Liver (tissue), 9 donors: ENCODE results near the gene C11orf68. TPM values are rescaled to one million over a fixed set of nuclear protein-coding genes. Genes with fewer than 3 reads are reported as not detected.
A peak's percentile ranks its signal among the peaks of the same experiment; 100 is the strongest.

Experiments
- DNase-seq: peaks from one replicate; pipeline ENCODE4 v3.0.0-alpha.2; 2017; ENCODE audit warnings: low spot score
- H3K27ac ChIP-seq, 2 donors: one replicate each; pipeline ENCODE4 v1.7.0; 2013; ENCODE audit warnings: inconsistent platforms in 2 of 2, low read length in 2 of 2, control low read depth in 1 of 2, low read depth in 1 of 2, mild to moderate bottlenecking in 1 of 2
- H3K27me3 ChIP-seq, 4 donors: one replicate each; pipeline versions ENCODE4 v1.6.1 to v1.7.0; 2013; ENCODE audit warnings: low read length in 3 of 4, inconsistent platforms in 1 of 4, mild to moderate bottlenecking in 1 of 4, moderate library complexity in 1 of 4; ENCODE audit not compliant: control insufficient read depth in 4 of 4, insufficient read depth in 4 of 4
- H3K36me3 ChIP-seq, 4 donors: one replicate each; pipeline versions ENCODE4 v1.6.1 to v1.7.0; 2013; ENCODE audit warnings: low read length in 3 of 4, mild to moderate bottlenecking in 3 of 4, low read depth in 1 of 4, moderate library complexity in 1 of 4; ENCODE audit not compliant: control insufficient read depth in 4 of 4, insufficient read depth in 3 of 4
- H3K4me1 ChIP-seq, 4 donors: one replicate each; pipeline versions ENCODE4 v1.6.1 to v1.7.0; 2013; ENCODE audit warnings: low read length in 3 of 4, mild to moderate bottlenecking in 3 of 4, moderate library complexity in 1 of 4; ENCODE audit not compliant: control insufficient read depth in 4 of 4, insufficient read depth in 4 of 4
- H3K4me3 ChIP-seq, 3 donors: one replicate each; pipeline versions ENCODE4 v1.6.1 to v1.7.0; 2013; ENCODE audit warnings: low read length in 3 of 3, control low read depth in 1 of 3, low read depth in 1 of 3, mild to moderate bottlenecking in 1 of 3
- H3K9ac ChIP-seq, 2 donors: one replicate each; pipeline ENCODE4 v1.7.0; 2013; ENCODE audit warnings: low read length in 2 of 2, mild to moderate bottlenecking in 2 of 2, moderate library complexity in 2 of 2, control low read depth in 1 of 2, low read depth in 1 of 2
- H3K9me3 ChIP-seq, 4 donors: one replicate each; pipeline versions ENCODE4 v1.6.1 to v1.7.0; 2013; ENCODE audit warnings: low read length in 3 of 4; ENCODE audit not compliant: control insufficient read depth in 4 of 4
- EGR1 ChIP-seq, 2 donors: IDR thresholded peaks; 2 replicates each; pipeline ENCODE4 v1.6.1; 2016 to 2018; ENCODE audit warnings: antibody characterized with exemption in 2 of 2, low read depth in 2 of 2
- FOXA1 ChIP-seq: IDR thresholded peaks from 2 replicates; pipeline ENCODE4 v1.6.1; 2016; ENCODE audit warnings: antibody characterized with exemption
- FOXA2 ChIP-seq: IDR thresholded peaks from 2 replicates; pipeline ENCODE4 v1.6.1; 2016; ENCODE audit warnings: antibody characterized with exemption
- GABPA ChIP-seq, 2 donors: IDR thresholded peaks in 1 of 2; conservative IDR thresholded peaks in 1 of 2; 2 replicates each; pipeline ENCODE4 v1.6.1; 2016; ENCODE audit warnings: antibody characterized with exemption in 2 of 2, mild to moderate bottlenecking in 1 of 2, moderate library complexity in 1 of 2
- HNF4A ChIP-seq, 2 donors: conservative IDR thresholded peaks; 2 replicates each; pipeline ENCODE4 v1.6.1; 2016; ENCODE audit warnings: antibody characterized with exemption in 2 of 2, mild to moderate bottlenecking in 2 of 2
- HNF4G ChIP-seq: IDR thresholded peaks from 2 replicates; pipeline ENCODE4 v1.6.1; 2016; ENCODE audit warnings: antibody characterized with exemption
- NR2F2 ChIP-seq: IDR thresholded peaks from 2 replicates; pipeline ENCODE4 v1.6.1; 2016; ENCODE audit warnings: antibody characterized with exemption
- RAD21 ChIP-seq, 2 donors: IDR thresholded peaks; 2 replicates each; pipeline ENCODE4 v1.6.1; 2016; ENCODE audit warnings: antibody characterized with exemption in 2 of 2, mild to moderate bottlenecking in 2 of 2
- RXRA ChIP-seq, 2 donors: IDR thresholded peaks; 2 replicates each; pipeline ENCODE4 v1.6.1; 2017 to 2018; ENCODE audit warnings: antibody characterized with exemption in 2 of 2, mild to moderate bottlenecking in 1 of 2
- SP1 ChIP-seq: IDR thresholded peaks from 2 replicates; pipeline ENCODE4 v1.6.1; 2018; ENCODE audit warnings: antibody characterized with exemption, mild to moderate bottlenecking
- YY1 ChIP-seq: IDR thresholded peaks from 2 replicates; pipeline ENCODE4 v1.6.1; 2016; ENCODE audit warnings: antibody characterized with exemption, mild to moderate bottlenecking
- WGBS: extraction: QIAGEN DNeasy Blood & Tissue Kit; methylation state at CpG from one replicate; pipeline ENCODE4 v1.1.7; 2013; 5-methylcytosine and 5-hydroxymethylcytosine counted together
- polyA plus RNA-seq, 2 donors: library from polyadenylated mRNA; stranded (reverse) in 1 of 2; unstranded in 1 of 2; fragments of 200-250 nt in 1 of 2; fragments of >200 nt in 1 of 2; fragmentation: Nextera tagmentation in 1 of 2; extraction: Ambion mirVana in 1 of 2; gene quantifications; one replicate each; pipeline versions ENCODE4 v1.2.1 to v1.2.3, GENCODE V29; 2013 to 2015
- total RNA-seq, 2 donors: library from RNA; depleted of rRNA; stranded (reverse); fragments of >200 nt; gene quantifications; one replicate each; pipeline ENCODE4 v1.2.3, GENCODE V29; 2014
- TF ChIP-seq, protein P1 (sequence below): IDR thresholded peaks from 2 replicates; pipeline ENCODE4 v1.6.1; 2016; ENCODE audit warnings: antibody characterized with exemption
- TF ChIP-seq, protein P2 (sequence below): IDR thresholded peaks from 2 replicates; pipeline ENCODE4 v1.6.1; 2016; ENCODE audit warnings: antibody characterized with exemption, mild to moderate bottlenecking
- TF ChIP-seq, protein P3 (sequence below): fragments of 150-350 bp; IDR thresholded peaks from 2 replicates; pipeline ENCODE4 v1.5.1; 2017; ENCODE audit warnings: improper control_type of control experiment, low read depth, low read length; ENCODE audit not compliant: missing input control
- TF ChIP-seq, protein P4 (sequence below): IDR thresholded peaks from 2 replicates; pipeline ENCODE4 v1.6.1; 2016; ENCODE audit warnings: antibody characterized with exemption
- donor health status: healthy.
- donor health status: healthy.
- donor health status: healthy.
- donor health status: healthy.
- donor health status: healthy.

Gene C11orf68
- total and polyA plus RNA-seq, 4 donors: 4.4 to 15.4 (median 11.2) TPM

DNA sequence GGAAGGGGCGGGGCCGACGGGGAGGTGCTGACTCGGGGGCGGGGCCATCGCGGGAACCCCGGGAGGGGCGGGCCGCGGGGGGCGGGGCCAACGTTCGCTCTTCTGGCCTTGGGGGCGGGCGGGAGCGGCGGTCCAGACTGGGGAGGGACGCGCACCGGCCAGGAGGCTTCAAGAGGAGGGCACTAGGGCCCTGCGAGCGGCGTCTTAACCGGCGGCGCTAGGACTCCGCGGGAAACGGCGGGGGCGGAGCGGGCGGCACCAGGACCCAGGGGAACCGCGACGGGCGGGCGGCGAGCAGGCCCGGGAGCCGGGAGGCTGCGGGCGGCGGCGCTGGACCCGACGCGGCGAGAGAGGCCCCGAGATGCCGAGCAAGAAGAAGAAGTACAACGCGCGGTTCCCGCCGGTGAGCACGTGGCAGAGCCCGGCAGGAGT is 295 bp upstream of the C11orf68 start, which contains the start of gene DRAP1:
Gene DRAP1 (plus strand): TSS at position 286 of the 432 bp plus-strand sequence. CDS start 76 bp downstream, at position 362.
- Histone ChIP-seq H3K4me3 (peak within 1 kb of the TSS; percentile 85 to 93 (median 86)), H3K27ac (peak within 1 kb of the TSS; percentile 68 to 82), H3K9ac (peak within 1 kb of the TSS; percentile 33 to 93), H3K4me1 (peaks cover 7 to 31% (median 21%) of the 10 kb centered on the region in 4 donors), H3K27me3 (no peaks in the 10 kb centered on the region), H3K36me3 (peaks cover 0 to 9% (median 4%) of the 10 kb centered on the region in 4 donors), H3K9me3 (no peaks in the 10 kb centered on the region)
- DNase-seq: peak; percentile 100
- 1% methylated on average over 59 of the region's 59 CpGs for WGBS
- TF ChIP-seq, protein P1, sequence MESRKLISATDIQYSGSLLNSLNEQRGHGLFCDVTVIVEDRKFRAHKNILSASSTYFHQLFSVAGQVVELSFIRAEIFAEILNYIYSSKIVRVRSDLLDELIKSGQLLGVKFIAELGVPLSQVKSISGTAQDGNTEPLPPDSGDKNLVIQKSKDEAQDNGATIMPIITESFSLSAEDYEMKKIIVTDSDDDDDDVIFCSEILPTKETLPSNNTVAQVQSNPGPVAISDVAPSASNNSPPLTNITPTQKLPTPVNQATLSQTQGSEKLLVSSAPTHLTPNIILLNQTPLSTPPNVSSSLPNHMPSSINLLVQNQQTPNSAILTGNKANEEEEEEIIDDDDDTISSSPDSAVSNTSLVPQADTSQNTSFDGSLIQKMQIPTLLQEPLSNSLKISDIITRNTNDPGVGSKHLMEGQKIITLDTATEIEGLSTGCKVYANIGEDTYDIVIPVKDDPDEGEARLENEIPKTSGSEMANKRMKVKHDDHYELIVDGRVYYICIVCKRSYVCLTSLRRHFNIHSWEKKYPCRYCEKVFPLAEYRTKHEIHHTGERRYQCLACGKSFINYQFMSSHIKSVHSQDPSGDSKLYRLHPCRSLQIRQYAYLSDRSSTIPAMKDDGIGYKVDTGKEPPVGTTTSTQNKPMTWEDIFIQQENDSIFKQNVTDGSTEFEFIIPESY: no peak
- peak; percentile 82 for TF ChIP-seq SP1
- TF ChIP-seq RXRA (IDR thresholded peaks at IDR 0.05): peak in 1 of 2 donors; percentile 16
- TF ChIP-seq, protein P2, sequence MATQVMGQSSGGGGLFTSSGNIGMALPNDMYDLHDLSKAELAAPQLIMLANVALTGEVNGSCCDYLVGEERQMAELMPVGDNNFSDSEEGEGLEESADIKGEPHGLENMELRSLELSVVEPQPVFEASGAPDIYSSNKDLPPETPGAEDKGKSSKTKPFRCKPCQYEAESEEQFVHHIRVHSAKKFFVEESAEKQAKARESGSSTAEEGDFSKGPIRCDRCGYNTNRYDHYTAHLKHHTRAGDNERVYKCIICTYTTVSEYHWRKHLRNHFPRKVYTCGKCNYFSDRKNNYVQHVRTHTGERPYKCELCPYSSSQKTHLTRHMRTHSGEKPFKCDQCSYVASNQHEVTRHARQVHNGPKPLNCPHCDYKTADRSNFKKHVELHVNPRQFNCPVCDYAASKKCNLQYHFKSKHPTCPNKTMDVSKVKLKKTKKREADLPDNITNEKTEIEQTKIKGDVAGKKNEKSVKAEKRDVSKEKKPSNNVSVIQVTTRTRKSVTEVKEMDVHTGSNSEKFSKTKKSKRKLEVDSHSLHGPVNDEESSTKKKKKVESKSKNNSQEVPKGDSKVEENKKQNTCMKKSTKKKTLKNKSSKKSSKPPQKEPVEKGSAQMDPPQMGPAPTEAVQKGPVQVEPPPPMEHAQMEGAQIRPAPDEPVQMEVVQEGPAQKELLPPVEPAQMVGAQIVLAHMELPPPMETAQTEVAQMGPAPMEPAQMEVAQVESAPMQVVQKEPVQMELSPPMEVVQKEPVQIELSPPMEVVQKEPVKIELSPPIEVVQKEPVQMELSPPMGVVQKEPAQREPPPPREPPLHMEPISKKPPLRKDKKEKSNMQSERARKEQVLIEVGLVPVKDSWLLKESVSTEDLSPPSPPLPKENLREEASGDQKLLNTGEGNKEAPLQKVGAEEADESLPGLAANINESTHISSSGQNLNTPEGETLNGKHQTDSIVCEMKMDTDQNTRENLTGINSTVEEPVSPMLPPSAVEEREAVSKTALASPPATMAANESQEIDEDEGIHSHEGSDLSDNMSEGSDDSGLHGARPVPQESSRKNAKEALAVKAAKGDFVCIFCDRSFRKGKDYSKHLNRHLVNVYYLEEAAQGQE: peak; percentile 36
- TF ChIP-seq FOXA1: peak; percentile 27
- peak; percentile 86 to 96 for TF ChIP-seq EGR1 (IDR thresholded peaks at IDR 0.05; ENCODE audit: low read depth in 2 of 2)
- TF ChIP-seq RAD21 (IDR thresholded peaks at IDR 0.05): peak in 1 of 2 donors; percentile 61
- peak in 1 of 2 donors; percentile 77 for TF ChIP-seq GABPA (IDR thresholded peaks at IDR 0.05 in 1 of 2, conservative IDR thresholded peaks at IDR 0.05 in 1 of 2)
- TF ChIP-seq YY1: no peak
- TF ChIP-seq HNF4A (conservative IDR thresholded peaks at IDR 0.05): peak; percentile 36 to 51

DNA sequence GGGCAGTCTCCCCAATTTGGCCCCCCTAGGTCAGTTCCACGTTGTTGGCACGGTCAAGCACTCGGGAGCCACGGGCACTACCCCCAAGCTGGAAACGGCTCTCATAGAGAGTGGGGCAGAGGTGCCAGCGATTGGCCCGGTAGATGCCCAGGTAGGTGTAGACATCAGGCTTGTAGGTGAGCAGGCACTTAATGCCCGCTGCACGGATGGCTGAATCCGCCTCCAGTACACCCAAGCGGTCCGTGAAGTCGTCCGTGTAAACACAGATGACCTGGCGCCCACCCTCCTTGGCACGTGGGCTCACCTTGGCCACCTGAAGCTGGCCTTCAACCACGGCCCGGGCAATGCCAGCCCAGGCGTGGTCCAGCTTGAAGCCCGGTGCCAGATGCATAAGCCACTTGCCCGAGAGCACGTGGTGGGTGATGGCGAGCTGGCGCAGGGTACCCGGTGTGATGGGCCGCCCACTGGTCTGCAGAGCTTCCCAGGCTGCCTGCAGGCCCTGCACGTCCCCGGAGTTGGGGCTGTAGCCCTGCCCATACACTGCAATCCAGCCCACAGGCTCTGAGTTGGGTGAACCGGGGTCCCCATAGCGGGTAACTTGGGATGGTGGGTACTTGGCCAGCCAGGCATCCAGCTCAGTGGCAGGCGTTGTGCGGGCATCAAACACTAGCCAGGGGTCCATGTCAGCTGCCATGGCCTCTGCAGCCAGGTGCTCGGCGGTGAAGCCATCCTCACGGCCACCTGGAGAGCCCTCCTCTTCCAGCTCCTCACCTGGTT is 1.2 kb downstream of the C11orf68 start:
- 90% methylated on average over 35 of the region's 35 CpGs for WGBS
- Histone ChIP-seq H3K27ac (no peak overlapping the region), H3K4me1 (peaks cover 7 to 31% (median 21%) of the 10 kb centered on the region in 4 donors), H3K36me3 (peaks cover 0 to 4% (median 1%) of the 10 kb centered on the region in 4 donors), H3K4me3 (peak overlapping the region; percentile 77 to 93 (median 85)), H3K9ac (peak overlapping the region in 1 of 2 donors; percentile 93), H3K27me3 (no peaks in the 10 kb centered on the region), H3K9me3 (no peaks in the 10 kb centered on the region)
- DNase-seq: no peak
- TF ChIP-seq, protein P1: no peak
- TF ChIP-seq RAD21 (IDR thresholded peaks at IDR 0.05) (no peak), FOXA2 (no peak), FOXA1 (no peak), GABPA (IDR thresholded peaks at IDR 0.05 in 1 of 2, conservative IDR thresholded peaks at IDR 0.05 in 1 of 2) (no peak), YY1 (no peak), NR2F2 (no peak), HNF4G (no peak), SP1 (no peak)
- TF ChIP-seq, protein P3, sequence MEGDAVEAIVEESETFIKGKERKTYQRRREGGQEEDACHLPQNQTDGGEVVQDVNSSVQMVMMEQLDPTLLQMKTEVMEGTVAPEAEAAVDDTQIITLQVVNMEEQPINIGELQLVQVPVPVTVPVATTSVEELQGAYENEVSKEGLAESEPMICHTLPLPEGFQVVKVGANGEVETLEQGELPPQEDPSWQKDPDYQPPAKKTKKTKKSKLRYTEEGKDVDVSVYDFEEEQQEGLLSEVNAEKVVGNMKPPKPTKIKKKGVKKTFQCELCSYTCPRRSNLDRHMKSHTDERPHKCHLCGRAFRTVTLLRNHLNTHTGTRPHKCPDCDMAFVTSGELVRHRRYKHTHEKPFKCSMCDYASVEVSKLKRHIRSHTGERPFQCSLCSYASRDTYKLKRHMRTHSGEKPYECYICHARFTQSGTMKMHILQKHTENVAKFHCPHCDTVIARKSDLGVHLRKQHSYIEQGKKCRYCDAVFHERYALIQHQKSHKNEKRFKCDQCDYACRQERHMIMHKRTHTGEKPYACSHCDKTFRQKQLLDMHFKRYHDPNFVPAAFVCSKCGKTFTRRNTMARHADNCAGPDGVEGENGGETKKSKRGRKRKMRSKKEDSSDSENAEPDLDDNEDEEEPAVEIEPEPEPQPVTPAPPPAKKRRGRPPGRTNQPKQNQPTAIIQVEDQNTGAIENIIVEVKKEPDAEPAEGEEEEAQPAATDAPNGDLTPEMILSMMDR: no peak
- TF ChIP-seq, protein P2: no peak
- TF ChIP-seq, protein P4, sequence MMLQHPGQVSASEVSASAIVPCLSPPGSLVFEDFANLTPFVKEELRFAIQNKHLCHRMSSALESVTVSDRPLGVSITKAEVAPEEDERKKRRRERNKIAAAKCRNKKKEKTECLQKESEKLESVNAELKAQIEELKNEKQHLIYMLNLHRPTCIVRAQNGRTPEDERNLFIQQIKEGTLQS: no peak
